ENCODE results near the gene IFT172. TPM values are rescaled to one million over a fixed set of nuclear protein-coding genes. Genes with fewer than 3 reads are reported as not detected.

Gene IFT172
- total and polyA plus RNA-seq, 2 of the 4 experiments (the other 2 are of a cell fraction) = 18.8 to 25.5 TPM

DNA sequence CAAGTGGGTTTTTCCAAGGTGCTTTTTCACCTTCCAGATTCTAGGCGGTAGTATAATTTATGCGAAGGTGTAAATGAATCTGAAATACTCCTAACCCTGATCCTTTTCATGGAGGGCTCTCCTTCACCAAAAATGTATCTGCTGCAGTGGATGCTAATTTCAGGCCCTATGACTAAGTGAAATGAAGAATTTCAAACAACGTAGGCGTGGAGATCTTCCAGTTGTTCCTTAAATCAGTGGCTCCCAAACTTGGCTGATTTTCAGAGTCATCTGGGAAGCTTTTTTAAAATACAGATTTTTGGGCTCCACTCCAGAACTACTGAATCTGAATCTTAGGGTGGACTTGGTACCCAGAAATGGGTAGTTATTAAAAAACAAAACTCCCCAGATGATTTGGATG is 12.6 kb upstream of the IFT172 start:
- no peak overlapping the region for H3K56ac ChIP-seq (ENCODE audit: extremely low read depth, insufficient read depth, low read length)
- H3K4me3 ChIP-seq (ENCODE audit: insufficient read depth, low read depth, low read length) = no peak overlapping the region
- BruUV-seq (replicated peaks) = no TSS peak
- no peaks in the 10 kb centered on the region for H3K36me3 ChIP-seq (ENCODE audit: control insufficient read depth, insufficient read depth, low read length)
- no peaks in the 10 kb centered on the region for H3K79me1 ChIP-seq (ENCODE audit: low read depth in 1 of 2, low read length in 2 of 2)
- no peak for TF ChIP-seq CHD1 (IDR thresholded peaks at IDR 0.05; ENCODE audit: low read depth, low read length)
- TF ChIP-seq MXI1 (IDR thresholded peaks at IDR 0.05; ENCODE audit: borderline replicate concordance, low read depth, low read length) = no peak
- TF ChIP-seq MAZ (IDR thresholded peaks at IDR 0.05; ENCODE audit: borderline replicate concordance, low read depth, low read length) = no peak
- H2BK15ac ChIP-seq (ENCODE audit: low read depth, low read length) = no peak overlapping the region
- ATAC-seq (ENCODE audit: low read depth) (peak; percentile 69), DNase-seq (peak; percentile 56)
- H3K9ac ChIP-seq (ENCODE audit: low read depth, low read length) = no peak overlapping the region
- H4K91ac ChIP-seq (ENCODE audit: insufficient read depth, low read depth, low read length) = no peak overlapping the region
- in situ Hi-C loops (cut with MboI; ENCODE audit: low sequenced_read_pairs) (no loop called here), dilution Hi-C loops (cut with HindIII; ENCODE audit: low sequenced_read_pairs, unreplicated experiment) (no loop called here), intact Hi-C loops (cut with micrococcal nuclease) (no loop called here)
- H3K27me3 ChIP-seq (ENCODE audit: control insufficient read depth, insufficient read depth, low read length) = peaks cover 5% of the 10 kb centered on the region; the same call in 1 of the 2 replicates
- H3K9me3 ChIP-seq (ENCODE audit: control insufficient read depth, insufficient read depth, low read length) = no peaks in the 10 kb centered on the region
- H3K4me2 ChIP-seq (ENCODE audit: low read depth, low read length) = no peak overlapping the region
- CTCF ChIA-PET = no interaction called here
- no peak overlapping the region for H3K27ac ChIP-seq (ENCODE audit: insufficient read depth, low read length)
- no peak overlapping the region for H4K5ac ChIP-seq (ENCODE audit: low read depth, low read length)
- no peak overlapping the region for H3K14ac ChIP-seq (replicated peaks; ENCODE audit: low read depth, low read length)
- no peak overlapping the region for H3K23ac ChIP-seq (ENCODE audit: low read depth, low read length)
- no peak overlapping the region for H2BK20ac ChIP-seq (ENCODE audit: low read depth, low read length)
- no peak overlapping the region for H2AFZ ChIP-seq (replicated peaks; ENCODE audit: low read length, poor library complexity)
- POLR2A ChIA-PET (ENCODE audit: unreplicated experiment) = no interaction called here
- no peaks in the 10 kb centered on the region for H4K20me1 ChIP-seq (ENCODE audit: insufficient read depth, low read length)
- H2BK120ac ChIP-seq (ENCODE audit: low read depth, low read length) = no peak overlapping the region
- H2BK5ac ChIP-seq (ENCODE audit: low read depth, low read length, poor library complexity, severe bottlenecking) = no peak overlapping the region
- H3K4ac ChIP-seq (ENCODE audit: low read depth, low read length) = no peak overlapping the region
- no CpG with 5 or more reads among the region's 4 CpGs for WGBS, 2 experiments (ENCODE audit: extremely low coverage in 2 of 2, insufficient read length in 1 of 2)
- H3K4me1 ChIP-seq (ENCODE audit: control insufficient read depth, insufficient read depth, low read length) = peaks cover 7% of the 10 kb centered on the region
- no peak overlapping the region for H4K8ac ChIP-seq (ENCODE audit: low read depth in 2 of 2, low read length in 2 of 2)
- no peak overlapping the region for H3K18ac ChIP-seq (ENCODE audit: low read depth, low read length)
- no peak overlapping the region for H2AK9ac ChIP-seq (replicated peaks; ENCODE audit: low read depth, low read length, poor library complexity)
- H3K9me1 ChIP-seq (ENCODE audit: insufficient read depth, low read length) = peaks cover 4% of the 10 kb centered on the region
- H2AK5ac ChIP-seq (ENCODE audit: low read depth, low read length) = no peak overlapping the region
